Activated CD8-positive, alpha-beta T cell treated with anti-CD3 and anti-CD28 coated beads for 36 hours (primary cell): Measurements from ENCODE around the gene PSMD2. TPM values are rescaled to one million over a fixed set of nuclear protein-coding genes. Genes with fewer than 3 reads are reported as not detected.

Experiments
- ATAC-seq: fragments of 200-7000 bp; cut with Tn5 transposase; one replicate; pipeline ENCODE4 v1.10.0; 2021; ENCODE audit warnings: mild to moderate bottlenecking, moderate library complexity
- CTCF ChIA-PET: fragments of 350-600 bp; sonication (Branson Sonifier 250); formaldehyde crosslinking; loops from one replicate; lab custom pipeline; 2021; ENCODE audit warnings: antibody characterized with exemption; lab: Charles Lee
- POLR2A ChIA-PET: fragments of 350-600 bp; sonication (Branson Sonifier 250); formaldehyde crosslinking; loops from one replicate; lab custom pipeline; 2021; ENCODE audit warnings: antibody characterized with exemption; lab: Charles Lee
- DNase-seq: peaks from one replicate; pipeline ENCODE4 v3.0.0-alpha.2; 2020
- H3K27ac Mint-ChIP-seq: one replicate; pipeline ENCODE4 v1.8.0; 2021; ENCODE audit warnings: mild to moderate bottlenecking, mixed read lengths
- H3K27me3 Mint-ChIP-seq: one replicate; pipeline ENCODE4 v1.8.0; 2021; ENCODE audit warnings: mixed read lengths
- H3K36me3 Mint-ChIP-seq: one replicate; pipeline ENCODE4 v1.8.0; 2021; ENCODE audit warnings: low read depth, mixed read lengths
- H3K4me1 Mint-ChIP-seq: one replicate; pipeline ENCODE4 v1.8.0; 2021; ENCODE audit warnings: low read depth, mixed read lengths
- H3K4me3 Mint-ChIP-seq: one replicate; pipeline ENCODE4 v1.8.0; 2021; ENCODE audit warnings: mild to moderate bottlenecking, moderate library complexity, mixed read lengths
- H3K9me3 Mint-ChIP-seq: one replicate; pipeline ENCODE4 v1.8.0; 2021; ENCODE audit warnings: mixed read lengths
- CTCF ChIP-seq: fragments of 200-600 bp; IDR thresholded peaks from one replicate; pipeline ENCODE4 v1.8.0; 2022; ENCODE audit warnings: antibody characterized with exemption, mild to moderate bottlenecking
- intact Hi-C: fragments of 100-400 bp; cut with micrococcal nuclease; formaldehyde crosslinking; loops from one replicate; pipeline ENCODE4 v1.10.0; 2022
- total RNA-seq, 2 experiments: library from RNA; stranded (reverse); gene quantifications; one replicate each; pipeline ENCODE4 v1.2.3, GENCODE V29; 2021

Gene PSMD2
- total RNA-seq, 2 experiments from 2014 or later = 220 to 221 TPM

GRCh38 chr3:184348057-184348382, 49.0 kb downstream of the PSMD2 start:
- ChIA-PET CTCF (no interaction called here), POLR2A (interaction anchor here (1.1 to 1.9 kb wide), 4 partner anchors 12 to 32 kb away, joined by 5 to 10 read pairs (median 6); no protein-coding TSS in a partner anchor)
- Mint-ChIP-seq H3K4me1 (no peaks in the 10 kb centered on the region), H3K27me3 (no peaks in the 10 kb centered on the region), H3K36me3 (no peaks in the 10 kb centered on the region), H3K9me3 (no peaks in the 10 kb centered on the region), H3K27ac (no peak overlapping the region), H3K4me3 (no peak overlapping the region)
- no peak for TF ChIP-seq CTCF
- intact Hi-C loops = no loop called here
- no peak for DNase-seq
- ATAC-seq = no peak

GRCh38 chr3:184349563-184350470, 50.8 kb downstream of the PSMD2 start:
- intact Hi-C loops = no loop called here
- ATAC-seq (no peak), DNase-seq (no peak)
- Mint-ChIP-seq H3K4me1 (peaks cover 4% of the 10 kb centered on the region), H3K27ac (no peak overlapping the region), H3K4me3 (no peak overlapping the region), H3K36me3 (no peaks in the 10 kb centered on the region), H3K9me3 (no peaks in the 10 kb centered on the region), H3K27me3 (no peaks in the 10 kb centered on the region)
- no peak for TF ChIP-seq CTCF
- ChIA-PET POLR2A (no interaction called here), CTCF (interaction anchor here (1.0 kb wide), 1 partner anchor 194 kb away, joined by 3 read pairs; no protein-coding TSS in a partner anchor)

GRCh38 chr3:184350618-184351017, 51.6 kb downstream of the PSMD2 start:
- no peaks in the 10 kb centered on the region for H3K27me3 Mint-ChIP-seq
- H3K4me1 Mint-ChIP-seq = peaks cover 4% of the 10 kb centered on the region
- no peak overlapping the region for H3K4me3 Mint-ChIP-seq
- ATAC-seq (no peak), DNase-seq (no peak)
- intact Hi-C loops = no loop called here
- H3K9me3 Mint-ChIP-seq = no peaks in the 10 kb centered on the region
- H3K27ac Mint-ChIP-seq = no peak overlapping the region
- POLR2A ChIA-PET = interaction anchor here (0.7 to 2.1 kb wide), 2 partner anchors 11 to 27 kb away, joined by 3 to 11 read pairs; partner anchors contain the start of genes CLCN2 and POLR2H
- H3K36me3 Mint-ChIP-seq = no peaks in the 10 kb centered on the region
- CTCF ChIA-PET = interaction anchor here (1.0 kb wide), 1 partner anchor 193 kb away, joined by 3 read pairs; no protein-coding TSS in a partner anchor
- TF ChIP-seq CTCF = no peak

GRCh38 chr3:184351511-184352148, 52.6 kb downstream of the PSMD2 start:
- ATAC-seq (no peak), DNase-seq (no peak)
- ChIA-PET POLR2A (interaction anchor here (2.1 kb wide), 1 partner anchor 10 kb away, joined by 11 read pairs; the partner anchor contains the start of genes CLCN2 and POLR2H), CTCF (interaction anchor here (2.0 kb wide), 1 partner anchor 20 kb away, joined by 6 read pairs; no protein-coding TSS in a partner anchor)
- Mint-ChIP-seq H3K27ac (no peak overlapping the region), H3K36me3 (no peaks in the 10 kb centered on the region), H3K4me1 (peaks cover 4% of the 10 kb centered on the region), H3K27me3 (no peaks in the 10 kb centered on the region), H3K9me3 (no peaks in the 10 kb centered on the region), H3K4me3 (no peak overlapping the region)
- intact Hi-C loops = no loop called here
- no peak for TF ChIP-seq CTCF
